NCI-H82 treated with DMSO at 0.1 percent for 48 hours (cell line): Measurements from ENCODE around the gene ARHGEF19.
"Not testable (repeated sequence)": the region's sequence is repeated elsewhere in the genome, so short reads cannot be mapped to it uniquely, and the experiment has no call there.

Source experiments
- DNase-seq: peaks from one replicate; lab custom pipeline; 2025; ENCODE audit not compliant: unreplicated experiment; lab: John Stamatoyannopoulos, UW

Gene ARHGEF19

DNA sequence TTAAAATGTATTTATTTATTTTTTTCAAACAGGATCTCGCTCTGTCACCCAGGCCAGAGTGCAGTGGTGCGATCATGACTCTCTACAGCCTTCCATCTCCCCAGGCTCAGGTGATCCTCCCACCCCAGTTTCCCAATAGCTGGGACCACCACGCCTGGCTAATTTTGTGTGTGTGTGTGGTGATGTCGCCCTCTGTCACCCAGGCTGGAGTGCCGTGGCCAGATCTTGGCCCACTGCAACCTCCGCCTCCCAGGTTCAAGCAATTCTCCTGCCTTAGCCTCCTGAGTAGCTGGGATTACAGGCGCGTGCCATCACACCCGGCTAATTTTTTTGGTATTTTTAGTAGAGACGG lies 44.3 kb downstream of the ARHGEF19 start:
- not testable (repeated sequence) for DNase-seq

DNA sequence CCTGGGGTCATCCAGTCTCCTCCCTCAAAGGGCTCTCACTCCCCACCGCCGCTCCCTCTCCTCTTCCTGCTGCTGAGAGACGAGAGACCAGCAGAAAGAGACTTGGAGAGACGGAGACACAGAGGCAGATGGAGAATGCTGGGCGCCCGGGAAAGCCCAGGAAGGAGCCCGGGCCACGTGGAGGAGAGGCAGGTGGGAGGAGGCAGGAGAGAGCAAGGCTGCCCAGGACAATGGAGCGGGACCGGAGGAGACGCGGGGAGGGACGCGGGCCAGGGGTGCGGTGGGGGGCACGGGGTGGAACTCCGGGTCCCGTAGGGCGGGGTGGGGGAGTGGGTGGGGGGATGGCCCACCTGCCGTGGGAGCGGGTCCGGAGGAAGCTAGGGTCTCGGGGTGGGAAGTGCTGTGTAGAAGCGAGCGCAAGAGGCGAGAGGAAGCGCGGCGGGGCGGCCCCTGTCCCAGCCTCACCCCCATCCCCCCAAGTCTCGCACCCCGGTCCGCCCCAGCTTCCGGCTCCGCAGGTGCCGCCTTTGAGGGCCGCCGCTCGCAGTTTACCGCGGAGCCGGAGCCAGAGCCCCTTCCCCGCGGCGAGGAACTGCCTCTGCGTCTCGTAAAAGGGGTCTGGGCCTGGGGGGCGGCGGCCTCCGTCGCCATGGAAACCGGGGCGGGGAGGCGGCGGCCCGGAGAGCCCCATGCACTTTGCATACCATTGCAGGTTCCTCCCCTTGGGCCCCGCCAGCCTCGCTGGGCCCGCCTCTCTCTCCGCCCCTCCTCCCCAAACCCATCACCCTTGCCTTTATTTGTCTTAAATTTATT lies 44.9 kb downstream of the ARHGEF19 start:
- DNase-seq: peak; percentile 17

DNA sequence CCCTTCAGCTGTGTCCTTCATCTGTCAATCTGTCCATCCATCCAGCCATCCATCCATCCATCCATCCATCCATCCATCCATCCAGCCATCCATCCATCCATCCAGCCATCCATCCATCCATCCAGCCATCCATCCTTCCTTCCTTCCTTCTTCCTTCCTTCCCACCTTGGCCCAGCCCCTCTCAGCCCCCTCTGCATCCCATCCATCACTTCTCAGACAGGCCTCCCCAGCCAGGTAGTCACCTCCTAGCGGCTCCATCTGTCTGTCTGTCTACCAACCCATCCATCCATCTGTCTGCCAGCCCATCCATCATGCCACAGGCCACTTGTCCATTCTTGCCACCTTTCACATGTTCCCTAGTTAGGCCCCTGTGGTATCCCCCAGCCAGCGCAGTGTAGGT lies 46.3 kb downstream of the ARHGEF19 start:
- no peak for DNase-seq

DNA sequence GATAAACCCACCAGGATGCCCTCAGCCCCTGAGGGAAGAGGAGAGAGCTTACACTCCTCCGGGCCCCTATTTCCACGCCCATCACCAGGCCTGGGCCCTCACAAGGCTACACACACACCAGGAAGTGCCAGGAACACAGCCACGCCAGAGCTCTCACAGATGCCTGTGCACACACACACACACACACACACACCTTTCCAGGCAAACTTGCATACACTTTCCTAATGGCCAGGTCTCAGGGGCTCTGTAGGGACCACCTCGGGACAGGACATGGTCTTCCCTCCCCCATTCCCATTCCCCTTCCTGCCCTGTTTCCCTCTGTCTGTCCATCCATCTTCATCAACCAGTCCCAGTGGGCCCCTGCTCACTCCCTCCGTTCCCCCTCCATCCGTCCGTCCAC lies 46.9 kb downstream of the ARHGEF19 start:
- DNase-seq: no peak

DNA sequence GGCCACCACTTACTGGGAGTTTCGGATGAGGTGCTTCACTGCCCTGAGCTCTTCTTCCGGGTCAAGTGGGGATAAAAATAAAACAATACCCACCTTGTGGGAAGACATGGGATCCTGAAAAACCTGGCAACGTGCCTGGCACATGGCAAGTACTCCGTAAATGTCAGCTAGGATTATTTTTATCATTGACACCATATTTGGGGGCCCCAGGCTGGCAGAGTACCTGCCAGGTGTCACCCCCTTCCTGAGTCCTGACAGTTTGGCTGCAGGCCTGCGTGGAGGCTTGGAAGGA lies 47.4 kb downstream of the ARHGEF19 start:
- no peak for DNase-seq

DNA sequence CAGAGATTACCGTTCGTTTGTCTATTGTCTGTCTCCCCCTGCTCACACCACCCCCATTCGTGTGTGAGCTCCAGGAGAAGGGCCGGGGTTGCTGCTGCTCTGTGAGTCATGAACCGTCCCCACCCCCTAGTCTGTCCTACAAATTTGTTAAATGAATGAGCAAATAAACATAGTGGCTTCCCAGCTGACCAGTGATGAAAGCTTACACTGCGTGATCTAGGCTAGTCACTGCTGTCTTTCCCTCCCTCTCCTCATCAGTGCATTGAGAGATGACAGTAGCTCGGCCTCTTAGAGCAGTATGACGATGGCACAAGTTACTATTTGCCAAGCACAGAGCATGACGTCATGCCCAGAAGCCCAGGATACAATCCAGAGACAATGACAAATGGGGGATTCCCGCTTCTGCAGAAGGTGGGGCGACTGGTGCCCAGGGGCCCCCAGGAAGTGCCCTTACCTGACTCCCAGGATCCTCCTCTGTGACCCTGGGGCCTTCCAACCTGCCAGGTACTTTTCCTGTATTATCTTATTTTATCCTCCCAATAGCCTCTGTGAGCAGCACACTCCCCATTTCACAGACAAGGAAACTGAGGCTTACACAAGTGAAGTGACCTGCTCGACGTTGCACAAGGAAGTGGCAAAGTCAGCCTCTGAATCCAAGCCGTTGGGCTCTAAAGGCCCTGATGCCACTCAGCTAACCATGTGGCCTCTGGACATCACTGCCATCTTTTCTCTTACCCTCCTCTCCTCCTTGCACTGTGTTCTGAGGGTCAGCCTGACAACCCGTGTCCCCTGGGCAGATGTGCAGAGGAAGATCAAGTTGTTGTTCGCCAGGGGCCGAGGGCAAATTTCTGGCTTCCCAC lies 48.0 kb downstream of the ARHGEF19 start:
- DNase-seq: no peak

DNA sequence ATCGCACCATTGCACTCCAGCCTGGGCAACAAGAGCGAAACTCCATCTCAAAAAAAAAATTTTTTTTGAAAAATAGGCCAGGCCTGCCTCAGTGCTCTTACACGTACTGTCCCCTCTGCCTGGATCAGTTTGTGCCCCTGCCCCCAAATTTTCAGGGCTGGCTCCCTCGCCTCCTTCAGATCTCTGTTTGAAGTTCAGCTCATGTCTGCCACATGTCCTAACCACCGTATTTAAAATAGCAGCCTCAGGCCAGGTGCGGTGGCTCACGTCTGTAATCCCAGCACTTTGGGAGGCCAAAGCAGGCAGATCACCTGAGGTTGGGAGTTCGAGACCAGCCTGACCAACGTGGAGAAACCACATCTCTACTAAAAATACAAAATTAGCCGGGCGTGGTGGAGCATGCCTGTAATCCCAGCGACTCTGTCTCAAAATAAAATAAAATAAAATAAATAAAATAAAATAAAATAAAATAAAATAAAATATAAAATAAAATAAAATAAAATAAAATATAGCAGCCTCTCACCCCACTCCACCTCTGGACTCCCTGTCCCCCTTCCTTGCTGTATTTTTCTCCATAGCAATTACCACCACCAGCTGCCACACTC lies 48.7 kb downstream of the ARHGEF19 start:
- DNase-seq: peak; percentile 23

DNA sequence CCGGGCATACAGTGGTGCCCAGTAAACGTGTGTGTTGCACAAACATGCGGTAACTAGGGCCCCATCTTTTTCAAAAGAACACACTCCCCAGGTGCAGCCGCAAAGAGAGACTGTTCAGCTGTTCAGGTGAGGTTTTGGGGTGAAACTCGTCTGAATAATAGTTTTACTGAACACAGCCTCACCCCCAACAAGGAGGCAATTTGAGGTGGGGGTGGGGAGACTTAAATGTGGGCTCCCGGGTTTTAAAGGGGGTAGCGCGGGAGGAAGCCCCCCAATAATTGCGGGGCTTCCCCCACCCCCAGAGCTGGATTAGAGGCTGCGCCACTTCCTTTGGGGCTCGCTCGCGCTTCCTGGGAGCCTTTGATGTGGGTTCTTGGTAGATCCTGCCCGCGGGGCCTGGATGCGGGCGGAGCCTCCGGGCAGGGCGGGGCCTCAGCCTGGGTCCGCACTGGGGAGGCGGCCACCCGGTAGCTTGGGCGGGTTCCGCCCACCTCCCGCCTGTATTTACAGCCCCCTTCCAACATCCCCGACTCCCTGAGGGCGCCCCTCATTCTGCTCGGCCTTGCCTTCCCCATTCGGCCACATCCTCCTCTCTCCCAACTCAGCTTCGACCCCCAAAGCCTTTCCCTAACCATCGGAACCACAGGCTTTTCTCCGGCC lies 50.2 kb downstream of the ARHGEF19 start:
- DNase-seq: no peak

DNA sequence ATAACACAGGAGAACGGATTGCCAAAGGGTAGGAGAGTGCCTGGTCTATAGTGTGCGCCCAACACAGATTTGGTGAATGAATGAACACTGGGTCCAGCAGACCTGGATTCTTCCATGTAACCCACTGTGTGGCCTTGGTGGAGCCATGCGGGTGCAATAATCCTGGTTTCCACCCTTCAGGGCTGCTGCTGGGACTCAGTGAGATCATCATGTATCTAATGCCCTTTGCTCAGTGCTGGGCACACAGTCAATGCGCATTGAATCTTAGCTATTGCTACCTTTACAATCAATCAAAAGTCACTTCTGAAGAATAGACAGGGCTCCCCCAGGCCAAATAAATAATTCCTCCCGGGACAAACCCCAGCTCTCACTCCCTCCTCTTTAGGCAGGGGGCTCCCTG lies 50.7 kb downstream of the ARHGEF19 start:
- DNase-seq: no peak

DNA sequence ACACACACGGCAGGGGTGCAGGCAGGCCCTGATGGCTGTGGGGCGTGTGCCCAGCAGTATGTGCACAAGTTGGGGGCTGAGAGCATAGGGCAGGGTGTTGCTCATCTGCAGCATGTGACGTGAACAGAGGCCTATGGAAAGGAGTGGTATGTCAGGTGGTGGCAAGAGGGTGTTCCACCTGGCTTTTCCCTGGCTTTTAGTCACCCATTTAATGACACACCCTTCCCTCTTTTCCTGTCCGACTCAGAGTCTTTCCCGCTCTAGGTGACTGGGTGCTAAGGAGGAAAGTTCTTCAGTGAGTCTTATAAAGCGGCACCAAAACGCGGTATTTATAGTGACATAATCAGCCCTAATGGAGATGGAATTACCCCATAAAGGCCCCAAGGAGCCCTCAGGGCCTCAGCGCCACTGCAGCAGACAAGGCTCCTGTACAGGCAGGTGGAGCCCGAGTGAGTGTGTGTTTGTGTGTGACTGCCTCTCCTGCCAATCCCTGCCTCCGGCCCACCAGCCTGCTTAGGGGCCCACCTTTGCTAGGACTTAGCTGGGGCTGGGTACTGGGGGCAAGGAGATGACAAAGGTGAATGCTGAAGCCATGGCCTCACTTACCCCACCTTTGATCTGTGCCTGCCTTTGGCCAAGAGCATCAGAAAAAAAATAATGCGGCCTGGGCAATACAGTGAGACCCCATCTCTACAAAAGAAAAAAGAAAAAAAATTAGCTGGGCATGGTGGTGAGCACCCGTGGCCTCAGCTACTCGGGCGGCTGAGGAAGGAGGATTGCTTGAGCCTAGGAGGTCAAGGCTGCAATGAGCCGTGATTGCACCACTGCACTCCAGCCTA lies 53.2 kb downstream of the ARHGEF19 start:
- DNase-seq: no peak

DNA sequence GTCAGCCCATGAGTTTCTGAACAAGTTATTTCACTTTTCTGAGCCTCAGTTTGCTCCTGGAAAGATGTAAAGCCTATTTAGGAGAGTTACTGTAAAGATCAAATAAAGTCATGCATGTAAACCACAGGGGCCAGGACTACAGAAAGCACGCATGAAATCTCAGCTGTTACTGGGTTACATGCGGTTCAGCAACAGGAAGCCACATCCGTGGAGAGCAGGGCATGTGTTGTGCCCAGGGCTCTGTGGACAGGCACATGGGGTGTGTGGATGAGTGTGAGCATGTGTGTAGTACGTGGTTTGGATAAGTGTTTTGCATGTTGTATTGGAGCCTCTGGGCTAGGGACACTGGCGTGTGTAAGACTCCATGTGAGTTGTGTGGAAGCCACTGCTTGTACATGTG lies 54.4 kb downstream of the ARHGEF19 start:
- no peak for DNase-seq

DNA sequence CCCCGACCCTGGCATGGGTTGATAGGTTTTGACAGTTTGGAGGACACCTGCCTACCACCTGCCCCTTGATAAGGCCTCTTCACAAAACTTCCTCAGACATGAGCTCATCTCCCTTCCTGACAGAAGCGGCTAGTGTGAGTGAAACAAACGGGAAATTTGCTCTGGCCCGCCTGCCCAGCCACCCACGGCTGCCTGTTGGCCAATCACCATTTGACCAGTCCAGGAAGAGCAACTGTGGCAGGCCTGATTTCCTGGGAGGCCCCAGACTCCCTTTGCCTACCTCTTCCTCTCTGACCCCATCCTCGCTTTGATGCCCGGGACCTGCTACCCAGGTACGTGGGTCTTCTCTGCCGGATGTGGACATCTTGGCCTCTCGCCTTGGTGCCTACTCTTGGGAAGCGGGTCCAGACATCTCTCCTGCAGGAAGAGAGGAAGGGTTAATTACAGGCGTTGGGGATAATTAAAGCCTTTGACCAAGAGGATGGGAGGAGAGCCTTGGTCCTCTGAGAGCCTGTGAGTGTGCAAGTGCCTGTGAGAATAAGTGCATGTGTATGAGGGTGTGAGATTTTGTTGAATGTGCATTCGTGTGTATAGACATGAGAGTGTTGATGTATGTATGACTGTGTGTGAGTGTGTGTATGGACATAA lies 55.5 kb downstream of the ARHGEF19 start:
- DNase-seq: no peak

DNA sequence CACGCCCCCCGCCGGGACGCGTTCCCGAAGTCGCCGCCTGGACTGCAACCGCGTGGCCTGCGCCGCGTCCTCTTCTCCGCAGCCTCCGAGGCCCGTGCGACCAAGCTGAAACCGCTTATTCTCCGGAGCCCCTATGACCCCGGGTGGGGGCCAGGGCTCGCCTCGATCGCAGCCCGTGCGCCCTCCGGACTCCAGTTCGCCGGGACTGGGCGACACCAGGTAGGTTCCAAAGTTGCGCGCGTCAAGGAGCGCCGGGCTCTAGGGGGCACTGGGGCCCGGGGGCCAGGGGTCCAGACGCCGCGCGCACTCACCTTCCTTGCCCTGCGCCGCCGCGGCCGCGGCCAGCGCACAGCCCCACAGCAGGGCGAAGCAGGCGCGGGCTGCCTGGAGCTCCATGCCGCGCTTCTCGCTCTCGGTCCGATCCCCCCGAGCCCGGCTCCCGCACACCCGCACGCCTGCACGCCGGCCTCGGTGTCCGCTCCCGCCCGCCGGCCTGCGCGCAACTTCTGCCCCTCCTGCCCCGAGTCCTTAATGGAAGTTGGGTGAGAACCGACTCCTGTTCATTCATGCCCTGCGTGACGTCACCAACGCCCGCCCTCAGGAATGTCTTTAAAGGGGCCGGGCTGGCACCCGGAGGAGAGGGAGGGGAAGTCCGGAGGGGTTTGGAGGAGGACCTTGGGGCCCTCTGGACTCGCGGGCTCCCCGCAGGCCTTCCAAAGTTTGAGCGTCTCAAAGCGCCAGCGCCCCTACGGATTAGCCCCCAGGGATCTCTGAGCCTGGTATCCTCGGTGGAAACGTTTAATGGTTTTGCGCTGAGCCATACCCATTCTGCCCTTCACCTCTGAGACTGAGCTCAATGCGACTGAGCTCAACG lies 56.7 kb downstream of the ARHGEF19 start, which contains the start of gene EPHA2:
Gene EPHA2 (minus strand): TSS at position 533 of the 874 bp plus-strand sequence. CDS start 137 bp downstream, at position 396.
- DNase-seq: peak; percentile 20

DNA sequence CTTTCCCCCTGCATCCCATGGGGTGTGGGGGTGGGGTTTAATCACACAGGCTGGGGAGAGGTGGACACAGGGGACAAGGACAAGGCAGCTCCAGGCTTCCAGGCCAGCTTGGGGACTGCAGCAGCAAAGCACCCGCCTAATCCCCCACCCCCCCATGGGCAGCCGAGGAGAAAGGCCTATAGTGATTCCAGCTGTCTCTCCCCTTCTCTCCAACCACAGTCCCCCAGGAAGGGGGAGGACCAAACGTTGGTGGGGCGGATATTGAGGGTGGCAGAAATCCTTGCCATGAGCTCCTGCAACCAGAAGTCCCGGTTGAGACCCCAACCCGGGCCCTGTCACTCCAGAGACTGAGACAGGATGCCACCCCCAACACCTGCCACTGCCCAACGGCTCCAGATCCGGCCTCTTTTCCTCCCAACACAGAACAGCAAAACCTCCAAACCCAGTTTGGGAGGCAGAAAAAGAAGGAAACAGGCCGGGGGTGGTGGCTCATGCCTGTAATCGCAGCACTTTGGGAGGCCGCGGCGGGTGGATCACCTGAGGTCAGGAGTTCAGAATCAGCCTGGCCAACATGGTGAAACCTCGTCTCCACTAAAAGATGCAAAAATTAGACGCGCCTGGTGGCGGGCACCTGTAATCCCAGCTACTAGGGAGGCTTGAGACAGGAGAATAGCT lies 58.3 kb downstream of the ARHGEF19 start:
- DNase-seq: peak; percentile 48

DNA sequence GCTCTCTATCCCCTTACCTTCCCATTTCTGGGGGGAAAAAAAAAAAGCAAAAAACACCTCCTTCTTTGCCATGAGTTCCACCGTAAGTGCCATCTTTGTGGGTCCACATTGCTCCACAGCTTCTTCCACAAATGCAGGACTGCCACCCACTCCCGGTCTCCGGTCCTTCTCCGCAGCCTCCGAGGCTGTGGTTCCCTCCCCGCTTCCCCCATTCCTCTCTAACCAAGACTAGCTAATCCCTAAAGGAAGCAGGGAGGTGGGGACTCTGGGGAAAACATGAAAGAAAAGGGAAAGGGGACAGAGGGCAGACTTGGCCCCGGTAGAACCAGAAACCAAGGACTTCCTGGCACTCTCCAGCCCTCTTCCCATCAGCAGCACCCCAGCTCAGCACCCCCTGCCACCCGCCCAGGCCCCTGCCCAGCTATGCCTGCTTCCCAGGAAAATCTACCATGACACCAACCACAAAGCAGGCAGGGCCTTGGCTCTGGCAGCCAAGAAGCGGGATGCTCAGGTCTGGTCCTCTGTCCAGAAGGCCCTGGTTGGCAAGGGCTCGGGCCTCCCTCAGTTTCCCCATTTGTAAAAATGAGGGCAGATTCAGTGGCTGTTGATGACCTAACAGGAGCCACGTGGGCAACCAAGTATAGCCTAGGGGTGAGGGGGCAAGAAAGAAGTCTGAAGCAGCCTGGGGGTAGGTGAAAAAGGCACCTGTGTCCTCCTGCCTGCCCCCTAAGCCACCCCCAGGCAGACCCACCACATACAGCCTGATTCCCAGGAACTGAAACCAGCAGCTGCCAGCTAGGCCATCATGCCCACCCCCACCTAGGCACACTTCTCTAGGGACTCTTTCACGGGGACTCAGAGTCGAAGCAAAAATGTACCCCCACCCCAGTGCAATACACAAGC lies 59.1 kb downstream of the ARHGEF19 start:
- DNase-seq: peak; percentile 68

DNA sequence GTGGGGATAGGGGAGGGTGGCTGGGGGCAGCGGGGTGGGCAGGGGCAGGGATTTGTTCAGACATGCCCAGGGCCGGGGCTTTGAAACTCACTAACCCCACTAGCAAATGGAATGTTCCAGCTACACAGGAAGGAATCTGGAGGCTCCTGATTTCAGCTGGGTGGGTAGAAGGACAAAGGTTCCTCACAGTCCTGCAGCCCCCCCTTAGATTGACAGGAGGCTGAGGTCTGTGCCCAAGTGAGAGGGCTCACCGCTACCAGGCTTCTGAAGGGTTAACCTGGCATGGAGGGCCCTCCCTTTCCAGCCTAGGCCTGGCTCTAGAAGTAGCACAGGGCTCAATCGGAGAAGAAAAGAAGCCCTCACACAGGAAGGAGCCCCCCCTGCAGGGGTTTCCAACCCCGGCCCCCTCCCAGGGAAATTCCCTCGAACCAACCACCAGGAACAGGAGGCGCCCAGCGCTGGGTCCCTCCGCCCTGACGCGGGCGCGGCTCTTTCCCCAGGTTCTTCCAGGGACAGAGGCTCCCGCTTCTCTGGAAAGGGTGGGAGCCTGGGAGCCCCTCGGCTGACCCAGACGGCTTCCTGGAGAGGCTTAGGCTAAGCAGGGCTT lies 59.9 kb downstream of the ARHGEF19 start:
- DNase-seq: peak; percentile 68

DNA sequence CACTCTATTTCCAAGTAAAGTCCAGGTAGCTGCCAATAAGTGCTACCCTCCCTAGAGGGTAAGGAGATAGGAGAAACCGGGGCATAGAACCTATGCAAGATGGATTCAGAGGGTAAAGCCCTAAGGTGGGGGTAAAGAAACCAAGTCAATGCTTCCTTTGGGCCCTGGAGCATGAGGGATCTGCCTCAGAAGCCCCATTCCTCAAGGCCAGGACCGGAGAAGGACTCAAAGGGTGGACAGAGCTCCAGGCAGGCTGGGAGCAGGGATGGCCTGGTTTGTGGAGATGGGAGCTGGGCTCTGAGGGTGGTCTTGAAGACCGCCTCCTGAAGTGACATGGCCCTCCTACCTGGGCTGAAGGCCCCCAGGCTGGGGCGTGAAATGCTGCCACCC lies 60.5 kb downstream of the ARHGEF19 start:
- DNase-seq: no peak
